Effector memory CD8-positive, alpha-beta T cell (primary cell): ENCODE results near the gene EVI2B.
"Not testable (repeated sequence)": the region's sequence is repeated elsewhere in the genome, so short reads cannot be mapped to it uniquely, and the experiment has no call there.

Experiments used
- ATAC-seq: fragments of 150-1000 bp; cut with Tn5 transposase; replicated peaks from 2 replicates; pipeline ENCODE4 v1.10.0; 2021; ENCODE audit warnings: mild to moderate bottlenecking, moderate library complexity
- DNase-seq, 3 experiments: peaks; one replicate each; pipeline ENCODE4 v3.0.0; 2021
- H3K27ac Mint-ChIP-seq, 2 donors: one replicate each; pipeline ENCODE4 v1.8.0; 2022; ENCODE audit warnings: mild to moderate bottlenecking in 2 of 2, mixed read lengths in 2 of 2, moderate library complexity in 2 of 2
- H3K27me3 Mint-ChIP-seq, 2 donors: one replicate each; pipeline ENCODE4 v1.8.0; 2022; ENCODE audit warnings: mixed read lengths in 2 of 2
- H3K36me3 Mint-ChIP-seq: one replicate; pipeline ENCODE4 v1.8.0; 2022; ENCODE audit warnings: mild to moderate bottlenecking, moderate library complexity, mixed read lengths; ENCODE audit not compliant: insufficient read depth
- H3K4me1 Mint-ChIP-seq, 2 donors: one replicate each; pipeline ENCODE4 v1.8.0; 2022; ENCODE audit warnings: low read depth in 2 of 2, mixed read lengths in 2 of 2
- H3K4me3 Mint-ChIP-seq, 2 donors: one replicate each; pipeline ENCODE4 v1.8.0; 2022; ENCODE audit warnings: mild to moderate bottlenecking in 2 of 2, mixed read lengths in 2 of 2, moderate library complexity in 2 of 2
- H3K9me3 Mint-ChIP-seq, 2 donors: one replicate each; pipeline ENCODE4 v1.8.0; 2022; ENCODE audit warnings: mixed read lengths in 2 of 2
- total RNA-seq, 9 experiments: gene quantifications; one replicate each; lab custom pipeline; 2026; lab: John Stamatoyannopoulos, UW

Gene EVI2B
- 6.8 to 85.9 (median 44.3) reads per million in 9 experiments for total RNA-seq

- Mint-ChIP-seq H3K4me1 (peaks cover 33 to 57% of the 10 kb centered on the region in 2 donors), H3K36me3 (peaks cover 21% of the 10 kb centered on the region), H3K27me3 (no peaks in the 10 kb centered on the region), H3K27ac (peak within 1 kb of the TSS; percentile 80 to 95), H3K9me3 (no peaks in the 10 kb centered on the region), H3K4me3 (peak within 1 kb of the TSS; percentile 83 to 95)
- ATAC-seq (peak; percentile 55), DNase-seq (no peak)
Observed at GRCh38 chr17:31313982-31314781, at the start of gene EVI2B. TSS of gene EVI2B (minus strand) at chr17:31314054. CDS start at chr17:31305609, 8,445 bp downstream.

GRCh38 chr17:31357839-31358394 is 44.1 kb upstream of the EVI2B start:
- ATAC-seq (no peak), DNase-seq (no peak)
- Mint-ChIP-seq H3K36me3 (peaks cover 31% of the 10 kb centered on the region), H3K9me3 (no peaks in the 10 kb centered on the region), H3K27me3 (no peaks in the 10 kb centered on the region), H3K4me1 (no peaks in the 10 kb centered on the region), H3K27ac (no peak overlapping the region), H3K4me3 (no peak overlapping the region)

GRCh38 chr17:31357091-31357490 is 43.2 kb upstream of the EVI2B start:
- Mint-ChIP-seq H3K4me1 (no peaks in the 10 kb centered on the region), H3K36me3 (peaks cover 37% of the 10 kb centered on the region), H3K4me3 (no peak overlapping the region), H3K9me3 (no peaks in the 10 kb centered on the region), H3K27ac (no peak overlapping the region), H3K27me3 (no peaks in the 10 kb centered on the region)
- no peak for DNase-seq
- ATAC-seq, result no peak

GRCh38 chr17:31355935-31356334 is 42.1 kb upstream of the EVI2B start:
- H3K9me3 Mint-ChIP-seq, result no peaks in the 10 kb centered on the region
- peaks cover 34% of the 10 kb centered on the region for H3K36me3 Mint-ChIP-seq

GRCh38 chr17:31349454-31349853 is 35.6 kb upstream of the EVI2B start:
- Mint-ChIP-seq H3K9me3 (no peaks in the 10 kb centered on the region), H3K27me3 (no peaks in the 10 kb centered on the region), H3K4me3 (no peak overlapping the region), H3K27ac (no peak overlapping the region), H3K4me1 (no peaks in the 10 kb centered on the region), H3K36me3 (peaks cover 17% of the 10 kb centered on the region)
- ATAC-seq (no peak), DNase-seq (no peak)

More at GRCh38 chr17:31355935-31356334, 42.1 kb upstream of the EVI2B start:
- no peak for ATAC-seq
- Mint-ChIP-seq H3K27ac (no peak overlapping the region), H3K4me3 (no peak overlapping the region), H3K27me3 (no peaks in the 10 kb centered on the region), H3K4me1 (no peaks in the 10 kb centered on the region)
- no peak for DNase-seq

- ATAC-seq, H3K36me3 Mint-ChIP-seq, H3K27me3 Mint-ChIP-seq, H3K9me3 Mint-ChIP-seq, H3K27ac Mint-ChIP-seq, DNase-seq, H3K4me3 Mint-ChIP-seq, H3K4me1 Mint-ChIP-seq: not testable (repeated sequence)
Observed at GRCh38 chr17:31345191-31345747, 31.4 kb upstream of the EVI2B start.

GRCh38 chr17:31339906-31340661 is 26.2 kb upstream of the EVI2B start:
- H3K36me3 Mint-ChIP-seq, result peaks cover 19% of the 10 kb centered on the region
- no peaks in the 10 kb centered on the region for H3K9me3 Mint-ChIP-seq
- ATAC-seq (no peak), DNase-seq (no peak)
- H3K27ac Mint-ChIP-seq, result no peak overlapping the region
- H3K4me3 Mint-ChIP-seq, result no peak overlapping the region
- no peaks in the 10 kb centered on the region for H3K27me3 Mint-ChIP-seq
- H3K4me1 Mint-ChIP-seq, result no peaks in the 10 kb centered on the region

GRCh38 chr17:31329221-31329620 is 15.4 kb upstream of the EVI2B start:
- H3K36me3 Mint-ChIP-seq, result peaks cover 6% of the 10 kb centered on the region
- no peak for ATAC-seq

GRCh38 chr17:31328160-31328535 is 14.3 kb upstream of the EVI2B start:
- ATAC-seq (no peak), DNase-seq (no peak)
- no peaks in the 10 kb centered on the region for H3K9me3 Mint-ChIP-seq
- peaks cover 6% of the 10 kb centered on the region for H3K36me3 Mint-ChIP-seq
- H3K4me3 Mint-ChIP-seq, result no peak overlapping the region
- H3K27me3 Mint-ChIP-seq, result no peaks in the 10 kb centered on the region
- H3K27ac Mint-ChIP-seq, result no peak overlapping the region
- peaks cover 3 to 5% of the 10 kb centered on the region in 2 donors for H3K4me1 Mint-ChIP-seq

More at GRCh38 chr17:31329221-31329620, 15.4 kb upstream of the EVI2B start:
- Mint-ChIP-seq H3K4me3 (no peak overlapping the region), H3K4me1 (no peaks in the 10 kb centered on the region), H3K27ac (no peak overlapping the region), H3K27me3 (no peaks in the 10 kb centered on the region), H3K9me3 (no peaks in the 10 kb centered on the region)
- no peak for DNase-seq

GRCh38 chr17:31327534-31328159 is 13.8 kb upstream of the EVI2B start:
- no peaks in the 10 kb centered on the region for H3K27me3 Mint-ChIP-seq
- peaks cover 3 to 5% of the 10 kb centered on the region in 2 donors for H3K4me1 Mint-ChIP-seq
- DNase-seq, result no peak
- no peak overlapping the region for H3K27ac Mint-ChIP-seq
- no peak for ATAC-seq
- H3K36me3 Mint-ChIP-seq, result peaks cover 6% of the 10 kb centered on the region
- no peaks in the 10 kb centered on the region for H3K9me3 Mint-ChIP-seq
- H3K4me3 Mint-ChIP-seq, result no peak overlapping the region

GRCh38 chr17:31323551-31323950 is 9.7 kb upstream of the EVI2B start:
- no peak overlapping the region for H3K4me3 Mint-ChIP-seq
- peaks cover 25% of the 10 kb centered on the region for H3K36me3 Mint-ChIP-seq
- peaks cover 10 to 16% of the 10 kb centered on the region in 2 donors for H3K4me1 Mint-ChIP-seq
- no peaks in the 10 kb centered on the region for H3K27me3 Mint-ChIP-seq
- no peak for ATAC-seq
- H3K9me3 Mint-ChIP-seq, result no peaks in the 10 kb centered on the region
- H3K27ac Mint-ChIP-seq, result peak overlapping the region; percentile 15 to 73
- DNase-seq, result no peak

- peak overlapping the region; percentile 66 to 84 for H3K4me3 Mint-ChIP-seq
- H3K36me3 Mint-ChIP-seq, result peaks cover 27% of the 10 kb centered on the region
- H3K27ac Mint-ChIP-seq, result peak overlapping the region; percentile 93
- DNase-seq (peak; percentile 22 to 35 (median 25)), ATAC-seq (peak; percentile 41)
- no peaks in the 10 kb centered on the region for H3K27me3 Mint-ChIP-seq
- no peaks in the 10 kb centered on the region for H3K9me3 Mint-ChIP-seq
- peaks cover 18 to 29% of the 10 kb centered on the region in 2 donors for H3K4me1 Mint-ChIP-seq
Observed at GRCh38 chr17:31321966-31322365, 8.1 kb upstream of the EVI2B start.

- no peaks in the 10 kb centered on the region for H3K27me3 Mint-ChIP-seq
- ATAC-seq (peak; percentile 92), DNase-seq (peak; percentile 66 to 72 (median 68))
- H3K27ac Mint-ChIP-seq, result peak within 1 kb of the TSS; percentile 93
- peaks cover 20 to 32% of the 10 kb centered on the region in 2 donors for H3K4me1 Mint-ChIP-seq
- peak within 1 kb of the TSS; percentile 66 to 84 for H3K4me3 Mint-ChIP-seq
- H3K9me3 Mint-ChIP-seq, result no peaks in the 10 kb centered on the region
- peaks cover 26% of the 10 kb centered on the region for H3K36me3 Mint-ChIP-seq
Observed at GRCh38 chr17:31321481-31321880, 7.6 kb upstream of the EVI2B start, which contains the start of gene EVI2A. TSS of gene EVI2A (minus strand) at chr17:31321622. CDS start at chr17:31319013, 2,609 bp downstream.
